Upper lobe of left lung (tissue), 4 donors: ENCODE results near the gene ZNF688.

Source experiments
- POLR2A ChIP-seq, 4 donors: fragments of 450-650 bp; IDR thresholded peaks; one replicate each; pipeline ENCODE4 v1.5.1; 2016 to 2017; ENCODE audit warnings: antibody characterized with exemption in 4 of 4, mild to moderate bottlenecking in 2 of 4
- TF ChIP-seq, protein P1 (sequence below), 6 experiments: fragments of 450-650 bp in 4 of 6; fragments of 200-600 bp in 2 of 6; sonication (generic) in 2 of 6; IDR thresholded peaks; one replicate each; pipeline ENCODE4 v1.5.1; 2016 to 2019; ENCODE audit warnings: antibody characterized with exemption in 6 of 6

DNA sequence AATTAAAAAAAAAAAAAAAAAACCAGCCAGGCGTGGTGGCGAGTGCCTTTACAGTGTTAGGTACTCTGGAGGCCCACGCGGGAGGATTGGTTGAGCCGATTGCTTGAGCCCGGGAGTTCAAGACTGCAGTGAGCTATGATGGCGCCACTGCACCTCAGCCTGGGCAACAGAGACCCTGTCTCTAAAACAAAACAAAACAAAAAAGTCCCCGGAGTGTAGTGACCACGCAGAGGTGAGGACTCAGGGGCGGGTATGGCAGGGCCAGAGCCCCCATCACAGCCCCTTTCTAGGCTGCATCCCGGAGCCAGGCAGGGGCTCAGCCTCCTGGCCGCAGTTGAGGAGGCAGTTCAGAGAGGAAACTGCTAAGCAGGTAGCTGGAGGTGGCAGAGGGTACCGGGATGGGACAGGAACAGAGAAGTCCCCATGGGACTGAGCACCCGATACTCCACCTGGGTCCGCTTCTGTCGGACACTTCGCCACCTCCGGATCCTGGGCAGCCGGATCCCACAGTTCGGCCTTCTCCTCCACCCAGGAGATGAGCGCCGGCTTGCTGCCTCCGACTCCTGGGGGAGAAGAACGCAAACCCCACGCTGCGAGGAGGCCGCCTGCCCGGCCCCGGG, 37.7 kb downstream of the ZNF688 start:
- TF ChIP-seq, protein P1, sequence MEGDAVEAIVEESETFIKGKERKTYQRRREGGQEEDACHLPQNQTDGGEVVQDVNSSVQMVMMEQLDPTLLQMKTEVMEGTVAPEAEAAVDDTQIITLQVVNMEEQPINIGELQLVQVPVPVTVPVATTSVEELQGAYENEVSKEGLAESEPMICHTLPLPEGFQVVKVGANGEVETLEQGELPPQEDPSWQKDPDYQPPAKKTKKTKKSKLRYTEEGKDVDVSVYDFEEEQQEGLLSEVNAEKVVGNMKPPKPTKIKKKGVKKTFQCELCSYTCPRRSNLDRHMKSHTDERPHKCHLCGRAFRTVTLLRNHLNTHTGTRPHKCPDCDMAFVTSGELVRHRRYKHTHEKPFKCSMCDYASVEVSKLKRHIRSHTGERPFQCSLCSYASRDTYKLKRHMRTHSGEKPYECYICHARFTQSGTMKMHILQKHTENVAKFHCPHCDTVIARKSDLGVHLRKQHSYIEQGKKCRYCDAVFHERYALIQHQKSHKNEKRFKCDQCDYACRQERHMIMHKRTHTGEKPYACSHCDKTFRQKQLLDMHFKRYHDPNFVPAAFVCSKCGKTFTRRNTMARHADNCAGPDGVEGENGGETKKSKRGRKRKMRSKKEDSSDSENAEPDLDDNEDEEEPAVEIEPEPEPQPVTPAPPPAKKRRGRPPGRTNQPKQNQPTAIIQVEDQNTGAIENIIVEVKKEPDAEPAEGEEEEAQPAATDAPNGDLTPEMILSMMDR (IDR thresholded peaks at IDR 0.05) = no peak
- TF ChIP-seq POLR2A (IDR thresholded peaks at IDR 0.05) = no peak
